Activated CD4-positive, alpha-beta T cell treated with anti-CD3 and anti-CD28 coated beads for 48 hours (primary cell): Measurements from ENCODE around the gene NFXL1.
"Not testable (repeated sequence)": the region's sequence is repeated elsewhere in the genome, so short reads cannot be mapped to it uniquely, and the experiment has no call there.

Experiments
- DNase-seq: peaks from one replicate; pipeline ENCODE4 v3.0.0-alpha.2; 2020

The NFXL1 gene

DNA sequence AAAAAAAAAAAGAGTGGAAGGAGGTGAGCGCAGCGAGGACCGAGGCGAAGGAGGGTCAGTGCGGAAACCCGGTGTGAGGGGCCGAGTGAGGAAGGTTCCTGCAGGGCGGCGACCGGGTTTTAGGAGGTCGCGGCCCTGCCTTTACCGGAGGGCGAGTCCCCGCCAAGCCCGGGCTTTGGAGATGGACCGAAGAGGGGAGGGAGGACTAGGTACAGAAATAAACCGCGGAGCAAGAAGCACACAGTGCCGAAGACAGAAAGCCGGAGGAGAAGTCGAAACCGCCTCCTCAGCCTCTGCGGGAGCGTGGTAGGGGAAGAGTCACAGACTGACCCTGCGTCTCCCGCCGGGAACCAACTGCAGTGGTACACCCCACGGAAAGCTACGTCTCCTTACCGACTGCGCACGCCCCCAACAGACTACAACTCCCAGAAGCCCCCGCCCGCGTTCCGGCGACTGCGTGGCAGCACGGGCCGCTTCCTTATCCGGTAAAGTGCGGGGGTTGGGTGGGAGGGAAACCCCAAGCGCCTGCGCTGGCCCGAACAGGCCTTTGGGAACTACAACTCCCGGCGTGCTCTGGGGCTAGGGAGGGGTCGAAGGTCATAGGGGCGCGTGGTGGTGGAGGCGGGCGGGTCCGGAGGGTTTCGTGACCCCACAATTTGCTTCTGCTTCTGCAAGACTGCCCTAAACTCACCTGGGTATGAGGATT, at the start of gene NFXL1:
Gene NFXL1, minus strand, starts transcription at position 364 of the 706 bp plus-strand sequence. CDS start 380 bp downstream, outside the sequence.
- peak; percentile 98 for DNase-seq

DNA sequence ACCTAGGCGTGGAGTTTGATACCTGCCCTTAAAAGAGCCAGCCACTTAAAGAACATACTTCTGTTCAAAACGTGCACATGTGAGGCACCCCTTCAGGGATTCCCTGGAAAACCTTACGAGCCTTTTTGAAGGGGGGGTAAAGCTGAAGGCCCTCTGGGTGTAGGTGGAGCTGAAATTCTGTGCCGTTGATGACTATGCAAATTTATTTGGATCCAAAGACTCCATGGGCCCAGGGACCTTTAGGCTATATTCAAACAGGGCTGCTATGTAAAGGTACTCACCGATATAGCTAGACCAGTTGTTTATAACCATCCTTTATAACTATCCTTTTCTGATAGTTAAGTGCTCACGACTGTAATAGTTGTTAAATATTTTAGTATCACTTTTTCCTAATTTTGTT, 40.3 kb upstream of the NFXL1 start:
- no peak for DNase-seq

- DNase-seq = no peak
These were observed 39.9 kb upstream of the NFXL1 start for GRCh38 chr4:47954245-47954644.

GRCh38 chr4:47945930-47946726, 31.7 kb upstream of the NFXL1 start:
- DNase-seq = no peak

GRCh38 chr4:47942081-47942819, 27.9 kb upstream of the NFXL1 start:
- DNase-seq = no peak

DNA sequence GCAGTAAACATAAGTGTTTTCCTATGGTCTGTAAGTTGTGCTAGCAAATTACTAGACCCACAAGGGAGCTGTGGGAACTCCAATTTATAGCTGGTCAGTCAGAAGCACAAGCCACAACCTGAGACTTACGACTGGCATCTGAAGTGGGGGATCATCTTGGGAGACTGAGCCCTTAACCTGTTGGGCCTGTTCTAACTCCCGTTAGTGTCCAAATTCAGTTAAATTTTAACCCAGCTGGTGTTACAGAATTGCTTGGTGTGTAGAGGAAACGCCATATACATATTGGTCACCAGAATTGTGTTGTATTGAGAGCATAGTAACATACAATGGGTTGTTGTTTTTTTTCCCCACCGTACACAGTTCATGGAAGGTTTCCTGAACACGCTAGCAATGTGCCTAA, 25.1 kb upstream of the NFXL1 start:
- DNase-seq = no peak

- DNase-seq = no peak
These were observed 22.0 kb upstream of the NFXL1 start for GRCh38 chr4:47936336-47936735.

- DNase-seq = no peak
These were observed 19.5 kb upstream of the NFXL1 start for GRCh38 chr4:47933840-47934239.

DNA sequence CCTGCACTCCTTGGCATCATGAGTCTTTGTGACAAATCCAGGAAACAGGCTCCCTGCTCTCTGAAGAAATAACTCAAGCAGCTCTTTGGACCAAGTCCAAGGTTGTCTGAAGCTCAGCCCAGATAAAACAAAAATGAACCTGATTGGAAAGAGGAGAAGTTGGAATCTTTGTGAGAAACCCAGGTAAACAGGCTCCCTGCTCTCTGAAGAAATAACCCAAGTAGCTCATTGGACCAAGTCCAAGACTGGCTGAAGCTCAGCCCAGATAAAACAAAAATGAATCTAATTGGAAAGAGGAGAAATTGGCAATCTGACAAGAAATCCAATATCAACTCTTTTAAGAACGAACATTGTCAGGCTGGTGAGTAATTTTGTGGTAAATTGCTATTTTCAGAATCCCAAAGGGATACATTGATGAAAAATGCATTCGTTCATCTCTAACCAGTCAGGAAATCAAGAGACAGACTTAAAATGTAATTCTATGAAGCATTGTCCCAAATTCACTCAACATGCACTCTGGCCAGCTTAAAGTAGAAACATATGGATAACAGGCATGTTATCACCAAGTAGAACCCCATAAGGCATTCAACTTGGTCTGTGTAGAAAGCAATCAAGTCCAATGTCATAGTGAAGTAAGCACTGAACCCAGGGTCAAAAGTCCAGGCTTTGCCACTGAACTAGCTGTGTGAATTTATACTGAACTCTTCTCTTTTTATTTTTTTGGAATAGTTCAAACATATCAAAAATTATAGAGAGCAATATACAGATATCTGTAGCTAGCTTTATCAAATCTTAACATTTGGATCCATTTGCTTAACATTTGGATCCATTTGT, 16.8 kb upstream of the NFXL1 start:
- no peak for DNase-seq

- no peak for DNase-seq
These were observed 15.4 kb upstream of the NFXL1 start for GRCh38 chr4:47929682-47930201.

DNA sequence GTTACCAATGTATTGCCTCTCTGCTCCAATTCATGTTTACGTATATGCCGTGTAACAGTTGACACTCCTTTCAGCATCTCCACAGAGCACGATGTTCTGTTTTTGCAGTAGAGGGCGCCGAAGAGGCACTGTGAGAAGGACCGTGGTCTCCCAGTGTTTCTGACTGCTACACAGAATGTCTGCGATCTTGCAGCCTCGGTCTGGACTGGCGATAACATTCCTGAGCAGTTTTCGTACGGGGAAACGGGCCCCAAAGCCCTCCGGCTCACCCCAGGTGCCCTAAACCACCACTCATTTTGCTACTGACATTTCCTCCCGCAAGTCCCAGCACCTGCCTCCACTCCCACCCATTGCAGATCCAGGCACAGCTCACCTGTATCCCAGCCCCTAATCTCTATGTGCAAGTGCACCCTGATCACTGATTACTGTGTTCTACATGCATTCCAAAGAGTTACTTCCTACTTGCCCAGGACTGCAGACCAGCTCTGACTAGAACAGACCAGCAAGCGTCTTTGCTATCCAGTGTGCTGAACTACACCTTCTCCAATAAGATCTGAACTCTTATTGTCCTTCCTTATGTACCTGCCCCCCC, 12.4 kb upstream of the NFXL1 start:
- peak; percentile 67 for DNase-seq

- DNase-seq = not testable (repeated sequence)
These were observed 8.9 kb upstream of the NFXL1 start for GRCh38 chr4:47923261-47923608.

DNA sequence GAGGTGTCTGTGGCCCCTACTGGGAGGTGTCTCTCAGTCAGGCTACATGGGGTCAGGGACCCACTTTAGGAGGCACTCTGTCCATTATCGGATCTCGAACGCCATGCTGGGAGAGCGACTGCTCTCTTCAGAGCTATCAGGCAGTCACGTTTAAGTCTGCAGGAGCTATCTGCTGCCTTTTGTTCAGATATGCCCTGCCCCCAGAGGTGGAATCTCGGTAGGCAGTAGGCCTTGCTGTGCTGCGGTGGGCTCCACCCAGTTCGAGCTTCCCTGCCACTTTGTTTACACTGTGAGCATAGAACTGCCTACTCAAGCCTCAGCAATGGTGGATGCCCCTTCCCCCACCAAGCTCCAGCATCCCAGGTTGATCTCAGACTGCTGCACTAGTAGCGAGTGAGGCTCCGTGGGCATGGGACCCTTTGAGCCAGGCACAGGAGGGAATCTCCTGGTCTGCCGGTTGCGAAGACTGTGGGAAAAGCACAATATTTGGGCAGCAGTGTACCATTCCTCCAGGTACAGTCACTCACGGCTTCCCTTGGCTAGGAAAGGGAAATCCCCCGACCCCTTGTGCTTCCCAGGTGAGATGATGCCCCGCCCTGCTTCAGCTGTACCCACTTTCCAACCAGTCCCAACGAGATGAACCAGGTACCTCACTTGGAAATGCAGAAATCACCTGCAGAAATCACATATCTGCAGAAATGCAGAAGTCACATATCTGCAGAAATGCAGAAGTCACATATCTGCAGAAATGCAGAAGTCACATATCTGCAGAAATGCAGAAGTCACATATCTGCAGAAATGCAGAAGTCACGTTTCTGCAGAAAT, 8.3 kb upstream of the NFXL1 start:
- not testable (repeated sequence) for DNase-seq

GRCh38 chr4:47917163-47917562, 2.8 kb upstream of the NFXL1 start:
- DNase-seq = not testable (repeated sequence)

- no peak for DNase-seq
These were observed 995 bp upstream of the NFXL1 start for GRCh38 chr4:47915378-47915777.

- DNase-seq = no peak
These were observed 499 bp upstream of the NFXL1 start for GRCh38 chr4:47914926-47915237.

DNA sequence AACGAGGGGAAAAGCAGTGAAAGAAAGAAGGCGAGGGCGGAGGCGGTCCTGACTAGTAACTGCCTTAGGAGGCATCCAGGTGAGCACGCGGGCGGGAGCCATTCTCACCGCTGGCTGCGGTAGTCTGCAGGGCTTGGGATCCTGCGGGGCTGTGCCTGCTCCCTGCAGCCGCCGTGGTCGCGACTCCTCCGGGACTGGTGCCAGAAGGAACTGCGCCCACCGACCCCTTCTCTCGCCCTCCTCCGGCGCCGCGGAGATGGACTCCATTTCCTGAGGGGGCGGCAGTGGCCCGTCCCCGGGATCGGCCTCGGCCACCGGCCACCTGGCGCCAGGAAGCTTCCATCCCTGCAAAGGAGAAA, 543 bp downstream of the NFXL1 start:
- peak; percentile 53 for DNase-seq

GRCh38 chr4:47913330-47913729, 1.1 kb downstream of the NFXL1 start:
- no peak for DNase-seq

DNA sequence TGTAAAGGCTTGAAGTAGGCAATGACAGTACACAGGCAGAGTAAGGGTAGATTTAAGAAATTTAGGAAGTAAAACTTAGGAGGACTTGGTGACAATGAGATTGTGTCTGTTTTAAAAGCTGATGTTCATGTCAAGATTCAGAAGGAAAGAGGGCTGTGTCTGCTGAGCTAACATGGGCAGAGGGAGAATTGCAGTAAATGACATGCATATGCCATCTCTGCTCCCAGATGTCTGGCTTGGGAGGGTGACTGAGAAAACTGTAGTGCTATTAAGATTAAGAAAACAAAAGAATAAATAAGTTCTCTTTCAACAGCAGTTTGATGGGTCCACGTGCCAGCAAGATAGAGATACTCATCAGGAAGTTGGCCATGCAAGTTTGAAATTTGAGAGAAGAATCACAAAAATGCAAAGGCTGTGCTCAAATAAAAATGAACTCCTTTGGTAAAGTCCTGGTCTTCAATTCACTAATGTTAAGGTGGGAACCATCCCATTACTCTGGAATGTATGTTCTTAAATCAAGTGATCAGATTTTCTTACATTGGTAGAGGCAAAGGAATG, 7.2 kb downstream of the NFXL1 start:
- DNase-seq = no peak

DNA sequence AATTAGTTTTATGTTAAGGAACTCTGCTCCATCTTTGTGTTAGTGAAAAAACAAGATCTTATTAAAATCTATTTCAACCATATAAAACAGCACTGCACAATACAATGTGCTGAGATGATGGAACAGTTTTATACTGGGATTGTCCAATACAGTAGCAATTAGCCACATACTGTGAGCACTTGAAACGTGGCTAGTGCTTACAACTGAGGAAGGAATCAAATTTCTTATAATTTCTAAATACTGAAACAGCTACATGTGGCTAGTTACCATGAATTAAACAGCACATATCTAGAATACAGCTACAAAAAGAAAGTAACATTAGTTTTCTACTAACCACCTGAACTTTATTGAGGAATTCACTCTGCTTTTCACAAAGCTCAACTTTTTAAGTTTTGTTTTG, 14.7 kb downstream of the NFXL1 start:
- DNase-seq = no peak

DNA sequence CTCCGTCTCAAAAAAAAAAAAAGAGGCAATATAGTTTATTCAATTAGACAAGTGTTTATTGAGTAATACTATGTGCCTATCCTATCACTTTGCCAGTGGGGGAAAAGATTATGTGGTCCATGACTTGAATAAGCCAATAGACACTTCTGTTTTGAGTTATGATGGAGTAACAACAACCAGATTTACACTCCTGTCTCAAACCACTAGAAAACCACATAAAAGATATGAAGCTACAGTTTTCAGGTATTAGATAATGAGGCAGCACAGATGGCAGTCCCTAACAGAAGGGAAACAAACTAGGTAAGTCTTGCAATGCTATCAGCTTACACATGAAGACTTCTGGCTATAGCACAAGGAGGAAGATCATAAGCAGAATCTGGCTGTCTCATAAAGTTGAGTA, 22.5 kb downstream of the NFXL1 start:
- no peak for DNase-seq
